Hepatocyte (in vitro differentiated cells): ENCODE results near the gene TM4SF4.

Experiments
- EZH2 ChIP-seq: fragments of 200-600 bp; sonication (generic); IDR thresholded peaks from 2 replicates; pipeline ENCODE4 v1.6.1; 2016; ENCODE audit warnings: antibody characterized with exemption, mild to moderate bottlenecking, borderline replicate concordance
- EZH2phosphoT487 ChIP-seq: fragments of 200-600 bp; sonication (generic); IDR thresholded peaks from one replicate; pipeline ENCODE4 v1.6.1; 2018; ENCODE audit warnings: antibody characterized with exemption, mild to moderate bottlenecking, low read depth, moderate library complexity; ENCODE audit not compliant: unreplicated experiment, severe bottlenecking
- TF ChIP-seq, protein P1 (sequence below): fragments of 200-600 bp; sonication (generic); IDR thresholded peaks from 2 replicates; pipeline ENCODE4 v1.5.1; 2016; ENCODE audit warnings: antibody characterized with exemption, mild to moderate bottlenecking; ENCODE audit not compliant: poor library complexity

DNA sequence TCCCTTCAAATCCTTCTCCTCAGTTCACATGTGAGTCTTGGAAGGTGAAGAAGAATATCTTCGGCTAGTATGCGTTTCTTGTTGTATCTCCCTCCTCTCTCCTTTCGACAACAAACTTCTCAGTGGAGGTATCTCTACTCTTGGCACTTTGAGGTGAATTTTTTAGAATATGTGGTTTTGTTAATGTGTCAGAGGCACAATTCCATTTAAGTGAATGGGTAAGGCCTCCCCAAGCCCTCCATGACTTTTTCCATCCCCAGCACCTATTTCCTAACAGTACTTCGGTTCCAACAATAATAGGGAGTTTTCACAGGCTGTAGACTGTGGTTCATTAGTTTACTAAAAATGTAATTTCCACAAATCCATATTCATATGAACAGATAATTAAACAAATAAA, 74.2 kb downstream of the TM4SF4 start:
- TF ChIP-seq, protein P1, sequence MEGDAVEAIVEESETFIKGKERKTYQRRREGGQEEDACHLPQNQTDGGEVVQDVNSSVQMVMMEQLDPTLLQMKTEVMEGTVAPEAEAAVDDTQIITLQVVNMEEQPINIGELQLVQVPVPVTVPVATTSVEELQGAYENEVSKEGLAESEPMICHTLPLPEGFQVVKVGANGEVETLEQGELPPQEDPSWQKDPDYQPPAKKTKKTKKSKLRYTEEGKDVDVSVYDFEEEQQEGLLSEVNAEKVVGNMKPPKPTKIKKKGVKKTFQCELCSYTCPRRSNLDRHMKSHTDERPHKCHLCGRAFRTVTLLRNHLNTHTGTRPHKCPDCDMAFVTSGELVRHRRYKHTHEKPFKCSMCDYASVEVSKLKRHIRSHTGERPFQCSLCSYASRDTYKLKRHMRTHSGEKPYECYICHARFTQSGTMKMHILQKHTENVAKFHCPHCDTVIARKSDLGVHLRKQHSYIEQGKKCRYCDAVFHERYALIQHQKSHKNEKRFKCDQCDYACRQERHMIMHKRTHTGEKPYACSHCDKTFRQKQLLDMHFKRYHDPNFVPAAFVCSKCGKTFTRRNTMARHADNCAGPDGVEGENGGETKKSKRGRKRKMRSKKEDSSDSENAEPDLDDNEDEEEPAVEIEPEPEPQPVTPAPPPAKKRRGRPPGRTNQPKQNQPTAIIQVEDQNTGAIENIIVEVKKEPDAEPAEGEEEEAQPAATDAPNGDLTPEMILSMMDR = no peak
- no peak for TF ChIP-seq EZH2
- TF ChIP-seq EZH2phosphoT487 = no peak
